Panc1 (cell line): ENCODE measurements around the gene PDE11A. TPM values are rescaled to one million over a fixed set of nuclear protein-coding genes. Genes with fewer than 3 reads are reported as not detected.

Experiments used
- ATAC-seq: fragments of 200-7000 bp; cut with Tn5 transposase; 2 replicates; pipeline ENCODE4 v1.9.1; 2020; ENCODE audit warnings: mild to moderate bottlenecking, moderate library complexity
- BruUV-seq: library from RNA; stranded (reverse); fragments of 400-500 nt; replicated peaks from 2 replicates; lab custom pipeline; 2021; lab: Mats Ljungman, UMichigan
- CTCF ChIA-PET: fragments of 300-600 bp; sonication (Branson Sonifier 250); formaldehyde crosslinking; loops from one replicate; lab custom pipeline; 2022; ENCODE audit warnings: antibody characterized with exemption; lab: Charles Lee
- POLR2A ChIA-PET: fragments of 300-600 bp; sonication (Branson Sonifier 250); formaldehyde crosslinking; loops from one replicate; lab custom pipeline; 2022; ENCODE audit warnings: antibody characterized with exemption; lab: Charles Lee
- DNase-seq: peaks from one replicate; pipeline ENCODE4 v3.0.0-alpha.2; 2010; ENCODE audit warnings: low read depth, low spot score
- H3K27ac ChIP-seq: 2 replicates; pipeline ENCODE4 v1.5.1; 2011; ENCODE audit warnings: mild to moderate bottlenecking, low read length, inconsistent platforms
- H3K27me3 ChIP-seq: fragments of 200-500 bp; sonication (Bioruptor generic); 2 replicates; pipeline ENCODE4 v1.6.0; 2014; ENCODE audit warnings: low read length, inconsistent platforms; ENCODE audit not compliant: control insufficient read depth, insufficient read depth
- H3K36me3 ChIP-seq: fragments of 200-500 bp; sonication (Bioruptor generic); 2 replicates; pipeline ENCODE4 v1.5.1; 2014; ENCODE audit warnings: inconsistent platforms, mild to moderate bottlenecking, low read length, moderate library complexity; ENCODE audit not compliant: control insufficient read depth, insufficient read depth
- H3K4me1 ChIP-seq: 2 replicates; pipeline ENCODE4 v1.5.1; 2011; ENCODE audit warnings: inconsistent platforms, mild to moderate bottlenecking, low read length, moderate library complexity; ENCODE audit not compliant: control insufficient read depth, insufficient read depth
- H3K4me3 ChIP-seq, 2 experiments: 2 replicates each; pipeline ENCODE4 v1.5.1; 2011 to 2012; ENCODE audit warnings: low read depth in 2 of 2, low read length in 2 of 2, mild to moderate bottlenecking in 2 of 2, inconsistent platforms in 1 of 2, moderate library complexity in 1 of 2
- H3K9me3 ChIP-seq: fragments of 200-500 bp; sonication (Bioruptor generic); 2 replicates; pipeline ENCODE4 v1.5.1; 2014; ENCODE audit warnings: low read depth, mild to moderate bottlenecking, inconsistent platforms, low read length, moderate library complexity; ENCODE audit not compliant: control insufficient read depth, insufficient read depth
- CTCF ChIP-seq: fragments of 450-650 bp; IDR thresholded peaks from 2 replicates; pipeline ENCODE4 v1.5.1; 2017; ENCODE audit warnings: mild to moderate bottlenecking
- POLR2AphosphoS5 ChIP-seq: IDR thresholded peaks from 2 replicates; pipeline ENCODE4 v1.6.1; 2012; ENCODE audit warnings: mild to moderate bottlenecking, low read depth, low read length, moderate library complexity
- REST ChIP-seq, 2 experiments: IDR thresholded peaks; 2 replicates each; pipeline ENCODE4 v1.6.1; 2011 to 2012; ENCODE audit warnings: low read depth in 2 of 2, control low read depth in 1 of 2, low read length in 1 of 2, mild to moderate bottlenecking in 1 of 2, moderate library complexity in 1 of 2; ENCODE audit not compliant: insufficient read depth in 1 of 2
- SIN3A ChIP-seq: IDR thresholded peaks from 2 replicates; pipeline ENCODE4 v1.6.1; 2012; ENCODE audit warnings: low read depth, mild to moderate bottlenecking, low read length, moderate library complexity, borderline replicate concordance; ENCODE audit not compliant: insufficient read depth
- TCF7L2 ChIP-seq: IDR thresholded peaks from 2 replicates; pipeline ENCODE4 v1.6.1; 2011; ENCODE audit warnings: mild to moderate bottlenecking, low read depth, low read length, inconsistent platforms
- in situ Hi-C: cut with HindIII; loops from 2 replicates; pipeline ENCODE4 v1.10.0; 2016; ENCODE audit warnings: low sequenced_read_pairs, low pct_unique_long_range_greater_than_20kb
- intact Hi-C: fragments of 100-400 bp; cut with micrococcal nuclease; formaldehyde crosslinking; loops from one replicate; pipeline ENCODE4 v1.10.0; 2022; ENCODE audit not compliant: unreplicated experiment
- total RNA-seq: library from RNA; stranded (reverse); gene quantifications from one replicate; pipeline ENCODE4 v1.2.1, GENCODE V29; 2021; ENCODE audit not compliant: unreplicated experiment

PDE11A gene
- total RNA-seq, 1 experiment from 2014 or later = not detected

GRCh38 chr2:178068823-178069454 lies 3.6 kb downstream of the PDE11A start:
- no peak overlapping the region for H3K4me3 ChIP-seq
- H3K27ac ChIP-seq = no peak overlapping the region
- CTCF ChIA-PET = no interaction called here
- no peaks in the 10 kb centered on the region for H3K36me3 ChIP-seq
- no TSS peak for BruUV-seq
- POLR2A ChIA-PET = no interaction called here
- H3K27me3 ChIP-seq = peaks cover 6% of the 10 kb centered on the region
- no peaks in the 10 kb centered on the region for H3K9me3 ChIP-seq
- H3K4me1 ChIP-seq = peaks cover 5% of the 10 kb centered on the region; the same call in 1 of the 2 replicates
- DNase-seq (no peak), ATAC-seq (no peak)
- TF ChIP-seq REST (IDR thresholded peaks at IDR 0.05; ENCODE audit: insufficient read depth in 1 of 2, low read depth in 2 of 2, low read length in 1 of 2) (no peak), POLR2AphosphoS5 (no peak), TCF7L2 (no peak), CTCF (no peak), SIN3A (no peak)
- intact Hi-C loops (no loop called here), in situ Hi-C loops (no loop called here)

- DNase-seq (no peak), ATAC-seq (no peak)
- TF ChIP-seq SIN3A (no peak), TCF7L2 (no peak), POLR2AphosphoS5 (no peak), REST (IDR thresholded peaks at IDR 0.05; ENCODE audit: insufficient read depth in 1 of 2, low read depth in 2 of 2, low read length in 1 of 2) (no peak), CTCF (no peak)
- H3K4me3 ChIP-seq = no peak overlapping the region
- ChIA-PET CTCF (no interaction called here), POLR2A (no interaction called here)
- H3K4me1 ChIP-seq = no peaks in the 10 kb centered on the region; the same call in 1 of the 2 replicates
- H3K27ac ChIP-seq = no peak overlapping the region
- BruUV-seq = no TSS peak
- intact Hi-C loops (no loop called here), in situ Hi-C loops (no loop called here)
- H3K9me3 ChIP-seq = no peaks in the 10 kb centered on the region
- H3K36me3 ChIP-seq = no peaks in the 10 kb centered on the region
- no peaks in the 10 kb centered on the region; the same call in none of the 2 replicates for H3K27me3 ChIP-seq
Observed at GRCh38 chr2:178066890-178067669, 5.5 kb downstream of the PDE11A start.
